Breast epithelium (tissue), 3 donors: ENCODE results near the gene GLT6D1.

Experiments
- CTCF ChIP-seq, 3 donors: fragments of 450-650 bp; IDR thresholded peaks; one replicate each; pipeline ENCODE4 v1.5.1; 2016 to 2017; ENCODE audit warnings: antibody characterized with exemption in 3 of 3, mild to moderate bottlenecking in 3 of 3, moderate library complexity in 3 of 3
- POLR2A ChIP-seq: fragments of 450-650 bp; IDR thresholded peaks from one replicate; pipeline ENCODE4 v1.6.1; 2016; ENCODE audit warnings: antibody characterized with exemption, mild to moderate bottlenecking, moderate library complexity

DNA sequence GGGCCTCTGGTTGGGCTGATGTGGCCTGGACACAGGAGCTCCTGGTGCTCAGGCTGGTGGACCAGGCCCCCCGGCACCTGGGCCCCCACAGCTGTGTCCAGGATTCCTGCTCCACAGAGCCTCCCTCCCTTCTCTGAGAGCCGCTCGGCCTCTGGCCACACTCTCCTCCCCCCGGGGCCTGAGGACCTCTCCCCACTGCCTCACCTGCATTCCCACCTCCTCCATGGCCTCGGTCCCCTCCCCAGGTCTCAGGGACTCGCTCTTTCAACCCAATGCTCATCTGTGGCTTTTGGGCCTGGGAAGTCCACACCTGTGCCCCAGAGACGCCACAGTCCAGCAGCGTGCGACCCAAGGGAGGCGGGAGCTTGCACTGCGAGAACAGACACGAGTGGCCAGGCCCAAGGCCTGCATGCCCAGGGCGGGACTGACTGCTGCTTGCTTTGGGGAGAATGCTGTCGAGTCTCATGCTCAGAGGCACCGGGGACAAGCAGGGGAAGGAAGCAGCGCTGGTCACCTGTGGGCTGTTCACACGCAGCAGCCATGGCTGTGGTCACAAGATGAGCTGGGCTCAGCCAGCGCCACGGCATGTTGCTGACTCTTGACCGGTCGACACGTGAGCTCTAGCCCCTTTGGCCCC, 63.2 kb downstream of the GLT6D1 start:
- TF ChIP-seq CTCF (IDR thresholded peaks at IDR 0.05) (no peak), POLR2A (no peak)
